ENCODE measurements around the gene SCG2.

GRCh38 chr2:223585666-223586065 is 16.5 kb downstream of the SCG2 start:
- TF ChIP-seq CTCF (IDR thresholded peaks at IDR 0.05) (no peak), POLR2A (IDR thresholded peaks at IDR 0.05) (no peak)

Data from heart left ventricle (tissue), 13 donors.